ENCODE data around the gene SLC38A5.
A peak's percentile ranks its signal among the peaks of the same experiment; 100 is the strongest.
"Not testable (repeated sequence)": the region's sequence is repeated elsewhere in the genome, so short reads cannot be mapped to it uniquely, and the experiment has no call there.

SLC38A5 gene

GRCh38 chrX:48470110-48470832 is at the start of gene SLC38A5:
TSS of gene SLC38A5 (minus strand) at chrX:48470260. CDS start at chrX:48467924, 2,336 bp downstream.
- DNase-seq = no peak

GRCh38 chrX:48519481-48519880 is 49.4 kb upstream of the SLC38A5 start:
- DNase-seq = not testable (repeated sequence)

GRCh38 chrX:48516987-48517386 is 46.9 kb upstream of the SLC38A5 start:
- no peak for DNase-seq

- no peak for DNase-seq
Observed at GRCh38 chrX:48516285-48516684, 46.2 kb upstream of the SLC38A5 start.

- no peak for DNase-seq
Observed at GRCh38 chrX:48515842-48516241, 45.8 kb upstream of the SLC38A5 start.

- no peak for DNase-seq
Observed at GRCh38 chrX:48514868-48515460, 44.9 kb upstream of the SLC38A5 start.

- no peak for DNase-seq
Observed at GRCh38 chrX:48514126-48514806, 44.2 kb upstream of the SLC38A5 start.

GRCh38 chrX:48513670-48514069 is 43.6 kb upstream of the SLC38A5 start:
- DNase-seq = no peak

GRCh38 chrX:48512371-48512935 is 42.4 kb upstream of the SLC38A5 start:
- DNase-seq = no peak

- DNase-seq = no peak
Observed at GRCh38 chrX:48511560-48511959, 41.5 kb upstream of the SLC38A5 start.

- no peak for DNase-seq
Observed at GRCh38 chrX:48509619-48510018, 39.6 kb upstream of the SLC38A5 start.

GRCh38 chrX:48509245-48509590 is 39.2 kb upstream of the SLC38A5 start:
- DNase-seq = no peak

- DNase-seq = peak; percentile 21
Observed at GRCh38 chrX:48508400-48509244, 38.6 kb upstream of the SLC38A5 start, which contains the start of gene PORCN. TSS of gene PORCN (plus strand) at chrX:48508992. CDS start at chrX:48509821, 829 bp downstream.

- no peak for DNase-seq
Observed at GRCh38 chrX:48507246-48507645, 37.2 kb upstream of the SLC38A5 start.

GRCh38 chrX:48505481-48505880 is 35.4 kb upstream of the SLC38A5 start:
- no peak for DNase-seq

- DNase-seq = no peak
Observed at GRCh38 chrX:48504261-48504660, 34.2 kb upstream of the SLC38A5 start.

- no peak for DNase-seq
Observed at GRCh38 chrX:48498374-48498809, 28.3 kb upstream of the SLC38A5 start.

GRCh38 chrX:48497871-48498270 is 27.8 kb upstream of the SLC38A5 start:
- DNase-seq = no peak

- no peak for DNase-seq
Observed at GRCh38 chrX:48496660-48497059, 26.6 kb upstream of the SLC38A5 start.

- DNase-seq = peak; percentile 19
Observed at GRCh38 chrX:48493890-48494364, 23.9 kb upstream of the SLC38A5 start.

- DNase-seq = no peak
Observed at GRCh38 chrX:48492293-48492910, 22.3 kb upstream of the SLC38A5 start.

GRCh38 chrX:48491809-48492208 is 21.7 kb upstream of the SLC38A5 start:
- DNase-seq = no peak
